GM12872 (cell line): ENCODE results near the gene AOPEP.

Experiments
- TF ChIP-seq, protein P1 (sequence below): IDR thresholded peaks from 3 replicates; pipeline ENCODE4 v1.5.1; 2011; ENCODE audit warnings: low read depth, mild to moderate bottlenecking, low read length, moderate library complexity; ENCODE audit not compliant: insufficient read depth

The AOPEP gene

DNA sequence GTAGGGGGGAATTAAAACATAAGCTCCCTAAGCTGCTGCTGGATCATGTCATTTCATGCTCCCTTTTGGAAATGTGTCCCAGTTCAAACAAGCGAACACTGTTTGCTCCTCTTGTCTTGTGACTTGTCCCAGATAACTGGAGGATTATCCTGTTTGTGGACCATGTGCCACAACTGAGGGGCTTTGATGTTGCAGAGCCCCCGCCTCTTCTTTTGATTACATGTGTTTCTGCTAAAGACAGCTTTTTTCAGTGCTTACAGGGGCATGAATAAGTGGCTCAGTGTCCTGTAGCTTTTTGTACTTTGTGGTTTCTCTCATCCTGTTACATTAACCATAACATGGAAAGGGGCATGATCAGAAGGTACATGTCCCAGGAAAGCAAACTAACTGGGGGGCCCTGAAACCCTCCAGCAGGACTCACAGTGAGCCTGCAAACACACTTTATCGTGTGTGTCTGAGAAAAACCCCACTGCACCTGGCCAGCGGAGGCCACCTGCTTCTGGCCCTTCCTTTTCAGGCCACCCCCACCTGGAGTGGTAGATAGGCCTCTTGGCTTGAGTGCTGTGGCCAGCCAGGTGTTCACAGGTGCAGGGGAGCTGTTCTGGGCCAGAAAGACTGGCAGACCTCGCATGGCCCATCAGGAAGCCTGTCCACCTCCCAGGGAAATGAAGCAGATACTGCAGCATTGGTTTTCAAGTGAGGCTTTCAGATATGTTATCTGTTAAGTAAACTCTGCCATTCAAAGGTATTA, 305.4 kb downstream of the AOPEP start:
- TF ChIP-seq, protein P1, sequence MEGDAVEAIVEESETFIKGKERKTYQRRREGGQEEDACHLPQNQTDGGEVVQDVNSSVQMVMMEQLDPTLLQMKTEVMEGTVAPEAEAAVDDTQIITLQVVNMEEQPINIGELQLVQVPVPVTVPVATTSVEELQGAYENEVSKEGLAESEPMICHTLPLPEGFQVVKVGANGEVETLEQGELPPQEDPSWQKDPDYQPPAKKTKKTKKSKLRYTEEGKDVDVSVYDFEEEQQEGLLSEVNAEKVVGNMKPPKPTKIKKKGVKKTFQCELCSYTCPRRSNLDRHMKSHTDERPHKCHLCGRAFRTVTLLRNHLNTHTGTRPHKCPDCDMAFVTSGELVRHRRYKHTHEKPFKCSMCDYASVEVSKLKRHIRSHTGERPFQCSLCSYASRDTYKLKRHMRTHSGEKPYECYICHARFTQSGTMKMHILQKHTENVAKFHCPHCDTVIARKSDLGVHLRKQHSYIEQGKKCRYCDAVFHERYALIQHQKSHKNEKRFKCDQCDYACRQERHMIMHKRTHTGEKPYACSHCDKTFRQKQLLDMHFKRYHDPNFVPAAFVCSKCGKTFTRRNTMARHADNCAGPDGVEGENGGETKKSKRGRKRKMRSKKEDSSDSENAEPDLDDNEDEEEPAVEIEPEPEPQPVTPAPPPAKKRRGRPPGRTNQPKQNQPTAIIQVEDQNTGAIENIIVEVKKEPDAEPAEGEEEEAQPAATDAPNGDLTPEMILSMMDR: no peak

DNA sequence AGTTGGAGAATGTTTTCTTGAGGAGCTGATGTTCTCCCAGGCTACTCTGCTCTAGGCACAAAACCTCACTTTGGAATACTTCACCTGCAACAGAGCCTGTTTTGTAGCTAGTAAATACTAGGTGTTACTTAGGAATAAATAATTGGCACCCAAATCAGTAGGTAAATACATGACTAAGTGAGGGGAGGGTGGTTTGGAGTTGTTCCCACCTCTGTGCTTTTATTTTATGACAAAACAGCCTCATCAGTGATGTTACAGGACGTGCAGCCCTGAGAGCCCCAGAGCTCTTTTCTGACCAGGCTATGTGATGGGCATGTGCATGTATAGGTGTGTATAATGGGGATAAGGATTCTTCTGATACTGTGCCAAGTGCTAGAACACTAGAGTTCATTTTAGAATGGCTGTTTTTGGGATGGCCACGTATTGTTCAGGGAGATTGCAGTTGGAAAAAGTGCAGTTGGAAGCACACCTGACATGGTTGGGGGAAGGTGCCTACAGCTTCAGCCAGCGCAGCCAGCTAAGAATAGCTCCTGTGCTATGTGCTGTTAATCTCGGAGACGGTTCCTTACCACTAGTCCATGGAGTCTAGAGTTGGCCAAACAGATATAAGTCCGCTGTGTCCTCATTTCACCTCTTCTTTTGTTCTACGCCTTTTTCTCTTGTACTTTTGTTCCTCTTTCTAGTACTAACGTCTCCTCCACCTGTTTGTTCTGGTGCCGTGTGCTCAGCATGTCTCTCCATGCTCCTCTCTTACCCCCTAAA, 306.3 kb downstream of the AOPEP start:
- TF ChIP-seq, protein P1: no peak

DNA sequence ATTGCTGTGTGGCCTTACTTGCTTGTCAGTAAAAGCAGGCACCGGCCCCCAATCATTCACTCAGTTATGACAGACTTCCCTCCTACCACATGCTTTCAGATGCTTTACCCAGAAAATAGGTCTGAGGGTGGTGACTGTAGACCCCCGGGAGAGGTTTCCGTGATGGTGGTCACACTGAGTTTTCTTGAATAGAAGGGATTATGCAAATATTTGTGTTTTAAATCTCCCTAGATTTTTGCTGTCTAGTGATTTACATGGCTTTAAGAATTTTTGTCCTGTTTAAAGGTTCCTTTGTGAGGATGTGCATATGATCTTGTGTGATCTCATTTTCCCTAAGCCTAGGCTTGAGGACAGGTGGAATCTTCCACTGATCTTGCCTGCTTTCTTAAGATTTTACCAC, 309.3 kb downstream of the AOPEP start:
- TF ChIP-seq, protein P1: no peak

DNA sequence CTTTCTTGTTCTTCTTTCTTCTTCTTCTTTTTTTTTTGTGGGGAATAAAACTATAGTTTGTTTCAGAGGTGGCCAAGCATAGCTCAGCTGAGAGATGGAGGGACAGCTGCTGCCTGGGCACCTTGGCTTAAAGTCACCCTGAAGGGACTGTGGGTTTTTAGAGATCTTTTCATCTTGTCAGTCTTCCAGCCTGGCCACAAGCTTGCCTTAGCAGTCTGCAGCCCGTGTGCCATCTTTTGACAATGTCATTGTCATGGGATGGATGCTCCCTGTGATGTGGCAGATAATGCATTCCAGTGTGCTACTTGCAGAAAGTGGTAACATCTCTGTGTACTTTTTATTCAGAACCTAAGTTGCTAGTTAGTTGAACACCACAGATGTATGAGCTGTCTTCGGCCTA, 310.2 kb downstream of the AOPEP start:
- TF ChIP-seq, protein P1: no peak

DNA sequence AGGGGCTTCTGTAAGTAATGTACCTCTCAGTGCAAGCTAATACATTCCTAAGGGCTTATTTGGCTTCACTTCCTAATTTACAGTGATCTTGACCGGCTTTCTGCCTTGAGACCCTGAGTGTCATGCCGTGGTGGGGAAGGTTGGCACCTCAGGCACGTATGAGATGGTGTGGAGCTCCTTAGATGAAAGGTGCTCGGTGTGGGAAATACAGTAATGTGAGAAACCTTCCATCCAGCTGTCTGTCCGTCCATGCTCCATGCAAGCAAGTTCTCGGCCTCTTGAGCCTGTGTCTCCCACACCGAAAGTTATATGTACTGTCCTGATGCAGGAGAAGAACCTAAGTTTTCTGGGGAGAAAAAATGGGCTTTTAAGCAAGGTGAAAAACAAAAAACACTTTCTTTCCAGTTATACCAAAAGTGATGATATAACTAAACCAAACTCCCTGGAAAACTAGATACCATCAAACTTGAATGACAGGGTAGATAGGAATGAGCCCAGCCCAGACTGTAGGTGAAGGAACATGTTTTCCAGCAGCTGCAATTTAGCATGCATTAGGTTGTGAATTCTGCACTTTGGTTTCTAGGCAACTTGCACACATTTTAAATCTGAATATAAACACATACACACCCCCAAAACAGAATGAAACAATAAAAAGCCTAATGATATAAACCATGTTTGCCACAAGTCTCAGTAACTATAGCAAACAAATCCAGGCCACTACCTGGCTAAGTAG, 311.5 kb downstream of the AOPEP start:
- TF ChIP-seq, protein P1: no peak

DNA sequence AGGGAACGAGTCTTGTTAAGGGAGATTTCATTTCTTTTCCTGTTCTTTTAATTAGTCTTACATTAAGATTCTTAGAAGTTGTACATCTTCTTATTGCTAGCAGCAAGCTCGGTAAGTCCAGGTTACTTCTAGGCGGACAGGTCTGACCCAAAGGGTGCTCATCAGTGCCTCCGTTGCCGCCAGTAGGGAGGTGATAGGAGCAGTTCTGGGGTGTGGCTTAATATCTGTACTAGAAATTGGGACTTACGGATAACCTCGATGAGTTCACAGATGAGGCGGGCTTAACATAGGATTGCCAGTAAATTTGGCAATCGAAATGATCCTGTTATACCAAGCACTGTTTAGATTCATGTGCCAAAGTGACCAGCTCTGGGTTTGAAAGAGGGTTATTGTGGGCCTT, 312.2 kb downstream of the AOPEP start:
- TF ChIP-seq, protein P1: no peak

DNA sequence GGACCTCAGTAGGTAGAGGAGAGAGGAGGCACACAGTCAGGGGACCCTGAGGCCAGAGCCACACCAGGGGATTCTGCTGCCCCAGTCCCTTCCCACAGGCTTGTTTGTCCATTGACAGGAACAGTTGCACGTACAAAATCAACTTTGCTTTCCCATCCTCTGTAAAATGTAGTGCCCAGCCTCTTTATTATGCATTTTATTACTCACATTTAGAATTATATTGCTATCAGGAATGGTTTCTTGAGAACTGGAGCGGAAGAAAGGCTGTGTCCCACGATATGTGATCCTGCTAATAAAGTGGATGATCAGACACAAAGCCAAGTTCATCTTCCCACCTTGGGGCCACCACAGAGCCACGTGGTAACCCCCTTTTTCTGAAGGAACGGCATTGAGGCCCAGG, 313.6 kb downstream of the AOPEP start:
- TF ChIP-seq, protein P1: no peak
